ENCODE data around the gene STK16. TPM values are rescaled to one million over a fixed set of nuclear protein-coding genes. Genes with fewer than 3 reads are reported as not detected.

The STK16 gene
- polyA plus RNA-seq, 1 donor, result 36.2 TPM

DNA sequence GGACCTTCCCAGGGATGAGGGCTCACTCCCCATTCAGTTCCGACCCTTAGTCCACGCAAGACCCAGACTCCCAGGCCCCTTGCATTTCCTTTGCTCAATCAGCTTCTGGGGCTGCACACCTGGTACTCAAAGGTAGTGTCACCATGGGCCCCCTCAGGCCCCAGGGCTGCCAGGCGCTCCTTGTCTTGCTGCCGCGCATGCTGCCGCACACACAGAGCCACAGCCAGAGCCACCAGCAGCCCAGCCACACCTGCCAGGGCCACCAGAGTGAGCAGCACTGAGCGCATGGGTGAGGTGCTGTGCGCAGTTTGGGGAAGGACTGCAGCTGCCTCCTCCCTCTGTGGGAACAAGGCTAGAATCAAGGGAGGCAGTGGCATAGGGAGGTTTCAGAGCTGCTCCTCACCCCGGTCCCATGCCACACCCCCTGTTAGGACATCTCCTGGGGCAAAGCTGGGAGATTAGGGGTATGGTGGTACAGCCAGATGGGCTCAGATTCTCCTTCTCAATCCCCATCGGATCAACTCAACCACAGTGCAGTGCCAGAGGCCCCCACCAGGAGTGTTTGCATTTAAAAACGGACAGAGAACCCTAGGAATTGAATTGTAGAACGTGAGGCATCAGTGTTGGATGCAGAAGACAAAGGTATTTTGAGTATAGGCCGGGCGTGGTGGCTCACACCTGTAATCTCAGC, 52.6 kb downstream of the STK16 start:
- Histone ChIP-seq H3K36me3 (ENCODE audit: control insufficient read depth, insufficient read depth, low read length) (no peaks in the 10 kb centered on the region), H3K27ac (ENCODE audit: low read length) (no peak overlapping the region), H3K4me3 (ENCODE audit: low read length) (no peak overlapping the region), H3K27me3 (ENCODE audit: control insufficient read depth, insufficient read depth, low read length) (peaks cover 43% of the 10 kb centered on the region), H3K9me3 (ENCODE audit: control insufficient read depth, low read depth, low read length) (no peaks in the 10 kb centered on the region), H3K4me1 (ENCODE audit: control insufficient read depth, insufficient read depth, low read length) (peaks cover 9% of the 10 kb centered on the region)
- WGBS (ENCODE audit: insufficient coverage, low lambda C conversion rate), result no CpG with 5 or more reads among the region's 14 CpGs
- no peak for DNase-seq

DNA sequence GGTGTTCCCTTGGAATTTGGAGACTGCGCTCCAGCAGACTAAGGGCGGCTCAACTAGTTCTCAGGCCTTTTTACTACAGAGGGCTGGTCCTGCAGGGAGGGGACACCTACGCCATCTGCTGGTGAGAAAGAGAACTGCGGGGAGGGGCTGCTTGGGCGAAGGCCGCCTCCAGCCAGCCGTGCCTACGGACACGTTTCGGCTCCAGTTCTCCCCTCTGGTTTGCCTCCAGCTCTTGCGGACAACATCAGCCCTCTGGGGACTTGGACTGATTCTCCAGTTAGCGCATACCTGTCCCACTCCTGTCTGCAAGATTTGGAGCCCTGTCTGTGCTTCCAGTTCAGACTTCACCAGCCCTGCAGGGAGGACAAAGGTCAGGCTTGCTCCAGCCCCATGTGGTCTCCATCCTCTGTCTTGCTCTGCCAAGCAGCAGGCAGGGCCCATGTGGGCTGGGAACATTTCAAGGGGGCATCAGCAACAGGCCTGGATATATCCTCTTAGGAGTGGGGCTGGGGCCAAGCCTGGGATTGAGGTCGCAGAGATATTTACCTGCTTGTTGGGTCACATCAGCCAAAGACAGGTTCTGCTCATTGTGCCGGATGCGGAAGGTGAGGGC, 53.6 kb downstream of the STK16 start:
- Histone ChIP-seq H3K4me3 (ENCODE audit: low read length) (no peak overlapping the region), H3K27me3 (ENCODE audit: control insufficient read depth, insufficient read depth, low read length) (peaks cover 49% of the 10 kb centered on the region)
- WGBS (ENCODE audit: insufficient coverage, low lambda C conversion rate), result no CpG with 5 or more reads among the region's 15 CpGs

DNA sequence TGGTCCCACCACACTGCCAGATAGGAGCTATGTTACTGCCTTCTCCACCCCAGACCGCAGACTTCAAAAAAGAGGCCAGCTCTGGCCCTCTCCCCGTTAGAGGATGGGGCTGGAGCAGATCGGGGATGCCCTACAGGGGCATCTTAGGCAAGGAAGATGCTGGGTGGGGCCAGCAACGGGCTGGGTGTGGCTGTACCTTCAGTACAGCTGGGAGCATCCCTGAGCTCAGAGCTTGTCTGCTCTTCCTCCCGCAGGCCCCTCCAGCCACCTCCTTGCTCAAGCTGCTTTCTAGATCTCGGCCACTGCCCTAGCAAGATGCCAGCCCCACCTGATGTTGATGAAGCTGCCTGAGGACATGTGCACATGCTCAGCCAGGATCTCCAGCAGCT, 54.1 kb downstream of the STK16 start:
- Histone ChIP-seq H3K36me3 (ENCODE audit: control insufficient read depth, insufficient read depth, low read length) (no peaks in the 10 kb centered on the region), H3K4me3 (ENCODE audit: low read length) (no peak overlapping the region), H3K27ac (ENCODE audit: low read length) (no peak overlapping the region), H3K4me1 (ENCODE audit: control insufficient read depth, insufficient read depth, low read length) (peaks cover 4% of the 10 kb centered on the region), H3K27me3 (ENCODE audit: control insufficient read depth, insufficient read depth, low read length) (peaks cover 50% of the 10 kb centered on the region), H3K9me3 (ENCODE audit: control insufficient read depth, low read depth, low read length) (no peaks in the 10 kb centered on the region)
- WGBS (ENCODE audit: insufficient coverage, low lambda C conversion rate), result no CpG with 5 or more reads among the region's 6 CpGs
- DNase-seq, result no peak

More for the DNA sequence above, 53.6 kb downstream of the STK16 start:
- Histone ChIP-seq H3K36me3 (ENCODE audit: control insufficient read depth, insufficient read depth, low read length) (no peaks in the 10 kb centered on the region), H3K27ac (ENCODE audit: low read length) (no peak overlapping the region), H3K9me3 (ENCODE audit: control insufficient read depth, low read depth, low read length) (no peaks in the 10 kb centered on the region), H3K4me1 (ENCODE audit: control insufficient read depth, insufficient read depth, low read length) (peaks cover 9% of the 10 kb centered on the region)
- DNase-seq, result peak; percentile 71 to 72

Other genes starting within 250 kb of the STK16 start
- 3.4 TPM for gene CFAP65, start 204.0 kb upstream of the STK16 start, polyA plus RNA-seq
- gene IHH, start 184.6 kb upstream of the STK16 start, polyA plus RNA-seq, result 68.4 TPM
- gene NHEJ1, start 84.7 kb upstream of the STK16 start, polyA plus RNA-seq, result 33.9 TPM
- 6.2 TPM for gene SLC23A3, start 75.5 kb upstream of the STK16 start, polyA plus RNA-seq
- 56.2 TPM for gene CNPPD1, start 68.6 kb upstream of the STK16 start, polyA plus RNA-seq
- 82.0 TPM for gene RETREG2, start 67.2 kb upstream of the STK16 start, polyA plus RNA-seq
- 54.6 TPM for gene ZFAND2B, start 38.7 kb upstream of the STK16 start, polyA plus RNA-seq
- gene ABCB6, start 26.5 kb upstream of the STK16 start, polyA plus RNA-seq, result 43.7 TPM
- 41.2 TPM for gene ATG9A, start 15.8 kb upstream of the STK16 start, polyA plus RNA-seq
- gene ANKZF1, start 15.7 kb upstream of the STK16 start, polyA plus RNA-seq, result 65.8 TPM
- 20.9 TPM for gene GLB1L, start within 50 bp of the STK16 start, polyA plus RNA-seq
- gene TUBA4B, start 7.8 kb downstream of the STK16 start, polyA plus RNA-seq, result not detected
- 25.6 TPM for gene TUBA4A, start 8.4 kb downstream of the STK16 start, polyA plus RNA-seq
- 46.9 TPM for gene DNAJB2, start 33.9 kb downstream of the STK16 start, polyA plus RNA-seq
- 9.2 TPM for gene PTPRN, start 63.9 kb downstream of the STK16 start, polyA plus RNA-seq
- gene RESP18, start 87.3 kb downstream of the STK16 start, polyA plus RNA-seq, result 0.46 TPM
- 149 TPM for gene DNPEP, start 142.4 kb downstream of the STK16 start, polyA plus RNA-seq
- 429 TPM for gene DES, start 172.9 kb downstream of the STK16 start, polyA plus RNA-seq
- 35.1 TPM for gene SPEG, start 189.4 kb downstream of the STK16 start, polyA plus RNA-seq

Data from large intestine (tissue), 3 donors.